HT1080 (cell line): Measurements from ENCODE around the gene TRPC4AP. TPM values are rescaled to one million over a fixed set of nuclear protein-coding genes. Genes with fewer than 3 reads are reported as not detected.
"Not testable (repeated sequence)": the region's sequence is repeated elsewhere in the genome, so short reads cannot be mapped to it uniquely, and the experiment has no call there.

ENCODE experiments used
- DNase-seq: peaks from one replicate; pipeline ENCODE4 v3.0.0-alpha.2; 2015; ENCODE audit warnings: low read depth
- total RNA-seq: library from RNA; depleted of rRNA; stranded (reverse); fragments of >200 nt; shearing (Covaris generic); gene quantifications from 2 replicates; pipeline ENCODE4 v1.2.3, GENCODE V29; 2014

TRPC4AP gene
- total RNA-seq, 1 experiment from 2014 or later, result 46.7 TPM

GRCh38 chr20:35104685-35105295 lies 12.2 kb upstream of the TRPC4AP start:
- no peak for DNase-seq

DNA sequence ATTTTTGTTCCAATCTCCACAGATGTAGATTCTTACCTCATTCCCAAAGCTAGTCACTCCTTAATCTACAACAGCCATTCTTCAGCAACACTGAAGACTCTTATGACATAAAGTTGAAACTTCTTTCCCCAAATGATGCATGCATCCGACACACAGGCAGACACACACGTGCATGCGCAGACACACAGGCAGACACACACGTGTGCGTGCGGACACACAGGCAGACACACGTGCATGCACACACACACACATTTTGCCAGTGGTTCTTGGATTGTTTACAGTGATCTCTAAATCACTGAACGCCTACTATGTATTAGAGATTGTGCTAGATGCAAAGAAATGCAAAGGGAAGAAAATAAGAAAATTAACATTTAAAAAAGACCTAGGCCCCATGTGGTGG lies 9.0 kb upstream of the TRPC4AP start:
- no peak for DNase-seq

GRCh38 chr20:35093267-35093884 lies 769 bp upstream of the TRPC4AP start:
- DNase-seq, result peak; percentile 85

GRCh38 chr20:35091816-35092523 lies 637 bp downstream of the TRPC4AP start:
- DNase-seq, result no peak

DNA sequence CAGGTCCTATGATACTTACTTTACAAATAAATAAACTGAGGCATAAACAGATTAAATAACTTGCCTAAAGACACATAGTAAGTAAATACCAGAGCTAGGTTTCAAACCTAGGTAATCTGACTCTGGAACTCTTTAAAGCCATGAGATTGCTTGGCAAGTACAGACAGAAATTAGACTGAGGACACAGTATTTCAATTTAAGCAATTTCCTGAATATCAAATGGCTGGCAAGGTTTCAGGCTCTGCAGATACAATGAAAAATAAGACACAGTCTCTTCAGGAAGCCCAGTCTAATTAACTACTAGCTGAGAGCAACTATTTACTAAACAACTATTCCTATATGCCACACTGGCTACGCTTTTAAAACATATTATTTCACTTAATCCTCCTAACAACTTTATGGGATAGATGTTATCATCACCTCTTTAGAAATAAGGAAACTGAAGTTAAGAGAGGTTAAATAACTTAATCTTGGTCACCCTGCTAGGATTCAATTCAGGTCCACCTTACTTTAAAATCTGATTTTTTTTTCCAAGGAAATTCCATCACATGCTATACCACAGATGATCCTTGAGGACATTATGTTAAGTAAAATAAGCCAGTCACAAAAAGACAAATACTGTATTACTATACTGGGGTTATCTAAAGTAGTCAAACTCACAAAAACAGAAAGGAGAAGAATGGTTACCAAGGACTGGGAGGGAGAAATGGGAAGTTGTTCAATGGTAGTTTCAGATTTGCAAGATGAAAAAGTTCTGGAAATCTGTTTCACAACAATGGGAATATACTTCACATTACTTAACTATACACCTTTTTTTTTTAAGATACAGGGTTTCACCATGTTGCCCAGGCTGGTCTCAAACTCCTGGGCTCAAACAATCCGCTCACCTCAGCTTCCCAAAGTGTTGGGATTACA lies 4.1 kb downstream of the TRPC4AP start:
- no peak for DNase-seq

GRCh38 chr20:35087791-35088190 lies 4.8 kb downstream of the TRPC4AP start:
- DNase-seq, result no peak

- no peak for DNase-seq
Observed at GRCh38 chr20:35087355-35087754, 5.3 kb downstream of the TRPC4AP start.

- no peak for DNase-seq
Observed at GRCh38 chr20:35085477-35086225, 7.0 kb downstream of the TRPC4AP start.

DNA sequence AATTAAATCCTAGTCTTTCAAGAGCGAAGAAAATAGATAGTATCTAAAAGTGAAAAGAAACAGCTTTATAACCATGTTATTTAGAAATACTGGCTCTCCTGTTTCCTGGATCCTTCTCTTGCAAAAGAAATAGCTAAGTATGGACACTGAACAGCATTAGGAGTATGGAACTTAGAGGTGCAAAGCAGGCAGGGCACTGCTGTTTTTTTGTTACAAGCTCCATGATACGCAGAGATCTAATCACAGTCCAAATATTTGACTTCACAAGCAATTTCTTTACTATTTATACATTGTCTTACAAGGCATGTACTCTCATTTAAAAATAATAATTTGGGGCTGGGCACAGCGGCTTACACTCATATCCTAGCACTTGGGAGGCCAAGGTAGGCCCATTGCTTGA lies 7.6 kb downstream of the TRPC4AP start:
- DNase-seq, result no peak

- DNase-seq, result not testable (repeated sequence)
Observed at GRCh38 chr20:35080348-35080642, 12.3 kb downstream of the TRPC4AP start.

DNA sequence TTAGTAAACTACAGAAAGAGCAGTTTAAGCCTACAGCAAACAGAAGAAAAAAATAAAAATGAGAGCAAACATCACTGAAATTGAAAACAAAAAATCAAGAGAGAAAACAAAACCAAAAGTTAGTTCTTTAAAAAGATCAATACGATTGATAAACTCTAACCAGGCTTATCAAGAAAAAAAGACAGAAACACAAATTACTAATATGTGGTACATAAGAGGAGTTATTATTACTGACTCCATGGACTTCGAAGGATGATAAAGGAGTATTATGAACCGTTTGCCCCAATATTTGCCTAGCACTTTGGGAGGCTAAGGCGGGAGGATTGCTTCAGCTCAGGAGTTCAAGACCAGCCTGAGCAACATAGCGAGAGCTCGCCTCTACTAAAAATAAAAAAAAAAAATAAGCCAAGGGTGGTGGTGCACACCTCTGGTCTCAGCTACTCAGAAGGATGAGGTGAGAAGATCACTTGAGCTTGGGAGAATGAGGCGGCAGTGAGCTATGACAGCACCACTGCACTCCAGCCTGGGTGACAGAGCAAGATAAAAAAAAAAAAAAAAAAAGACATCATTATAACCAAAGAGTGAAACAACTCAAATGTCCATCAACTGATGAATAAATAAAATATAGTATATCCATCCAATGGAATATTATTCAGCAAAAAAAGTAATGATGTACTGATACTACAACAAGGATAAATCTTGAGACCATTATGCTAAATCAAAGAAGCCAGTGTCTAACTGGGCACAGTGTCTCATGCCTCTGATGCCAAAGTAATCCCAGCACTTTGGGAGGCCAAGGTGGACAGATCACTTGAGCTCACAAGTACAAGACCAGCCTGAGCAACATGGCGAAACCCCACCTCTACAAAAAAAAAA lies 12.9 kb downstream of the TRPC4AP start:
- no peak for DNase-seq

- no peak for DNase-seq
Observed at GRCh38 chr20:35077872-35078271, 14.7 kb downstream of the TRPC4AP start.

DNA sequence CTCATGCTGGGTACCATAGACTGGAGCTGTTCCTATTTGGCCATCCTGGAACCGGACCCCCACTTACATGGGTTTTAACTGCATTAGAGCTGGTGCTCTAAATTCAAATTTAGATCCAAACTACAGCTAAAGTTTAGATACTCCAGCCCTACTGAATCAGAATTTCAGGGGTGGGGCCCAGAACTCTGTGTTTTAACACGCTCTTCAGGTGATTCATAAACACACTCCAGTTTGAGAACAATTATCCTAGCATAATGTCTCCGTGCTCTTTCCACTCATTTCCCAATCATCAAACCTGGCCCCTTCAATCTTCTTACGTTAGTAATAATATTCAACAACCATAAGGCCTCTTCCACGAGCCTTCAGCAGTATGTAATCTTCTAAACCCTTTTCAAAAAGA lies 15.3 kb downstream of the TRPC4AP start:
- DNase-seq, result no peak

DNA sequence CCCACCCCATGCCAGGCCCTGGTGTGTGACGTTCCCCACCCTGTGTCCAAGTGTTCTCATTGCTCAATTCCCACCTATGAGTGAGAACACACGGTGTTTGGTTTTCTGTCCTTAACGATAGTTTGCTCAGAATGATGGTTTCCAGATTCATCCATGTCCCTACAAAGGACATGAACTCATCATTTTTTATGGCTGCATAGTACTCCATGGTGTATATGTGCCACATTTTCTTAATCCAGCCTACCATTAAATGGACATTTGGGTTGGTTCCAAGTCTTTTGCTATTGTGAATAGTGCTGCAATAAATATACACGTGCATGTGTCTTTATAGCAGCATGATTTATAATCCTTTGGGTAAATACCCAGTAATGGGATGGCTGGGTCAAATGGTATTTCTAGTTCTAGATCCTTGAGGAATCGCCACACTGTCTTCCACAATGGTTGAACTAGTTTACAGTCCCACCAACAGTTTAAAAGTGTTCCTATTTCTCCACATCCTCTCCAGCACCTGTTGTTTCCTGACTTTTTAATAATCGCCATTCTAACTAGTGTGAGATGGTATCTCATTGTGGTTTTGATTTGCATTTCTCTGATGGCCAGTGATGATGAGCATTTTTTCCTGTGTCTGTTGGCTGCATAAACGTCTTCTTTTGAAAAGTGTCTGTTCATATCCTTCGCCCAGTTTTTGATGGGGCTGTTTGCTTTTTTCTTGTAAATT lies 21.0 kb downstream of the TRPC4AP start:
- not testable (repeated sequence) for DNase-seq

DNA sequence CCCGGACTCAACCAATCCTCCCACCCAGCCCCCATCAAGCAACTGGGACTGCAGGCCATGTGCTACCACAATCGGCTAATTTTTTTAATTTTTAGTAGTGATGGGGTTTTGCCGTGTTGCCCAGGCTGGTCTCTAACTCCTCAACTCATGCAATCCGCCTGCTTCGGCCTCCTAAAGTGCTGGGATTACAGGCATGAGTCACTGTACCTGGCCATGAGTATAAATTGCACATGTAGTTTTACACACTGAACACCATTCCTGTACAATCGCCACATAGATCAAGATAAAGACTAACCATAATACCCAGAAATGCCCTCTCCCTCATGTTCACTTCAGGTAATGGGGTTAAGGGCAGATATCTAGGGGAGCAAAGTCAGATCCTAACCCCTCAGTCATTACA lies 26.4 kb downstream of the TRPC4AP start:
- no peak for DNase-seq

GRCh38 chr20:35065181-35065580 lies 27.4 kb downstream of the TRPC4AP start:
- no peak for DNase-seq

DNA sequence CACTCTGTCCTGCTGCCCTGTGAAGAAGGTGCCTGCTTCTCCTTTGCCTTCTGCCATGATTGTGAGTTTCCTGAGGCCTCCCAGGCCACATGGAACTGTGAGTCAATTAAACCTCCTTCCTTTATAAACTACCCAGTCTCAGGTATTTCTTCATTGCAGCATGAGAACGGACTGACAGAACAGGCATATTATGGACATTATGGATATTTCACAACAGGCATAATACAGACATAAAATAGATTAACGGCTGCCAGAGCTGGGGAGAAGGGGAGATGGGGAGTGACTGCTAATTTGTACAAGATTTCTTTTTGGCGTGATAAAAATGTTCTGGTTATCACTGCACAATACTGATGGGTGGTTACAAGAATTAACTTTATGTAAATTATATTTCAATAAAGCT lies 29.4 kb downstream of the TRPC4AP start:
- no peak for DNase-seq

- no peak for DNase-seq
Observed at GRCh38 chr20:35062478-35062877, 30.1 kb downstream of the TRPC4AP start.

DNA sequence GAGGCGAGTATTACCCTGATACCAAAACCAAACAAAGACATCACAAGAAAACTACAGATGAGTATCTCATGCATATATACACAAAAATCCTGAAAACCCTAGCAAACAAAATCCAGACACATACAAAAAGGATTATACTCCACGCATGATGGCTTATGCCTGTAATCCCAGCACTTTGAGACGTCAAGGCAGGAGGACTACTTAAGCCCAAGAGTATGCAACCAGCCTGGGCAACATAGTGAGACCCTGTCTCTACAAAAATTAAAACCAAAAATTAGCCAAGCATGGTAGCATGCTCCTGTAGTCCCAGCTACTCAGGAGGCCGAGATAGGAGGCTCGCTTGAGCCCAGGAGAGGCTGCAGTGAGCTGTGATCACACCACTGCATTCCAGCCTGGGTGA lies 32.4 kb downstream of the TRPC4AP start:
- no peak for DNase-seq

GRCh38 chr20:35059612-35060011 lies 33.0 kb downstream of the TRPC4AP start:
- DNase-seq, result no peak
